GM21529 (cell line): ENCODE measurements around the gene AGBL1.

ENCODE experiments used
- ATAC-seq: cut with Tn5 transposase; IDR thresholded peaks from one replicate; pipeline ENCODE4 v1.9.1; 2021; ENCODE audit not compliant: unreplicated experiment

AGBL1 gene

GRCh38 chr15:86162641-86163040 is 83.0 kb downstream of the AGBL1 start:
- no peak for ATAC-seq

DNA sequence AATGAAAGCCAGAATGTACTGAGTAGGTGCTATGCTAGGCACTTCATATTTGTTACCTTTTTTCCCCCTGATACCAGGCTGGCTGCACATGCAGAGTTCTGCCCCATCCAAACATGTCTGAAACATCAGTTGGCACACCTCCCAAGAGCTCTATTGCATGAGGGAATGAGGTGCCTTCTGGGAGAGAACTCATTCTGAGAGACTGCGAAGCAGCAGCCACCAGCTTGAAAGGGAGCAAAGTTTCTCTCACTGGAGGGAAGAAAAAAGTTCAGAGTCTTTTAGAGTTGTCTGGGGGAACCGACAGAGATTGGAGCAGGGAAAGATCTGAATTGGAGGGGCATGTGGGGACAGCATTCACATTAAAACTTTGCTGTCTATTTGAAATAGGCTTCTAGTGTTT is 84.1 kb downstream of the AGBL1 start:
- no peak for ATAC-seq

GRCh38 chr15:86164232-86164898 is 84.7 kb downstream of the AGBL1 start:
- ATAC-seq, result no peak

DNA sequence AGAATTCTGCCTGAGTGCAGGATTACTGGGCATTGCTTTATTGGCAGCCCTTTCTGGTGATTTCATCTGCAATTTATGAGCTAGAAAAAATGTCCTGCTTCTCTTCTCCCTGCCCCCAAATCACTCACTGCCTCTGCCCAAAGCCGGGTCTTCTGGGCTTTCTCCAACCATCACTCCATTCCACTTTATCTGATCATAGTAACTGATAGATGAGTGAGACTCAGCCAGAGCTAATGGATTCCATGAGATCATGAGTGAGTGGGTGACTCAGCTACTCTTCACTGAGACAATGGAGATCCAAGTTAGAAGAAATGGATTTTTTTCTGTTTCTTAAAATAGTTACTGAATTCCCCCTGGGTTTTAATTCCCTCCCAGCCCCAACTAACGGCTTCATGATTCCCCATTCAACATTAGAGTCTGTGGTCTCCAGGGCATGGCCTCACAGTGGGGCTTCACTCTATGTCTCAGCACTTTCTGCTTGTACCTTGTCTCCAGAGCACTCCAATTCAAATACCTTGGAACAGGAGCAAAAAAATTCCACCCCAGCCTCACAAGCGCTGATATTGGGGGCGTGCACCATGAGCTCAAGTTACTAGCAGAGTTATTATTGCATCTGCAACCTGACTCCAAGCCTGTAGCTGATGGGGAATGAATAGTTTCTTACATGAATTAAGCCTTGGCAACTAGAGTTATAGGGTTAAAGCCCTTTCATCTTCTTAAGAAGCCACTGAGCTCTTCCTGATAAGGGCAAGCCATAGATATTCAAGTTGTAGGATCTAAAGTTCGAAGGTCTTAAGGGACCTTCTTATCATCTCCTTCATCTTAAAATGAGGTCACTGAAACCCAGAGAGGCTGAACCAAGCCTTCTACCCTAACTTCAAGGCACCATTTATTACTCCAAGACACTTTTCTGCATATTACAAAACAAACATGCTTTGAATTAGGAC is 85.9 kb downstream of the AGBL1 start:
- no peak for ATAC-seq

DNA sequence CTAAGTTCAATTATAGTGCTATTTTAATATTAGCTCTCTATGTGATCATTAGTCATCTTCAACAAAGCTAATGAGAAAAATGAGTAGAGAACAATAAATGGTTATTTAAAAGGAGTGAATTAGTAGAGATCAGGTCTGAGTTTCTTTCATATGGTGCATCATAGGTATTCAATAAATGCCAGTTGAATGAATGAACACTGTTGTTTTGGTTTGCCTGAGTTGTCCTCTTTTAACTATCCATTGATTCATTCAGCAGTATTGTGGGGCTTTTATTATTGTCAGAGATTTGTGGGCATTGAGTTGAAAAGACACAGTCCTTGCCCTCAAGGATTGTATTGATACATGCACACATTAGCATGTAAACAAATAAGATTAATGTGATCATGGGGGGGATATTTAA is 88.2 kb downstream of the AGBL1 start:
- no peak for ATAC-seq

DNA sequence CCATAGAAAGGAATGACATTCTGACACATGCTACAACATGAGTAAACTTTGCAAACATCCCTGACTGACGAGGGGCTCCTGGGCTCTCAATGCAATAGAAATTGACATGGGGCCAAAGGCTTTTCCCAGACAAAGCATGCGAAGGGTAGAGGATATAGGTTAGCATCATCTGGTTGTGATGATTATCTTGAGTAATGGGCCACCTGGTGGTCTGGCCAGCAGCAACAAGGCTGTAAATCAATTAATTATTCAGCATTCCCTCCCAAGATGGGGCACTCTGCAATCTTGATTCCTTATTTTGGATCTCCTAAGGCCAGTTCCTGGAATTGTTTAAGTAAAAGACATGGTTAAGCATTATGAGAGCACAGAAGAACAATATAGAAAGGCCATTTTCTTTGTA is 99.2 kb downstream of the AGBL1 start:
- no peak for ATAC-seq

GRCh38 chr15:86183596-86184491 is 104.2 kb downstream of the AGBL1 start:
- no peak for ATAC-seq

DNA sequence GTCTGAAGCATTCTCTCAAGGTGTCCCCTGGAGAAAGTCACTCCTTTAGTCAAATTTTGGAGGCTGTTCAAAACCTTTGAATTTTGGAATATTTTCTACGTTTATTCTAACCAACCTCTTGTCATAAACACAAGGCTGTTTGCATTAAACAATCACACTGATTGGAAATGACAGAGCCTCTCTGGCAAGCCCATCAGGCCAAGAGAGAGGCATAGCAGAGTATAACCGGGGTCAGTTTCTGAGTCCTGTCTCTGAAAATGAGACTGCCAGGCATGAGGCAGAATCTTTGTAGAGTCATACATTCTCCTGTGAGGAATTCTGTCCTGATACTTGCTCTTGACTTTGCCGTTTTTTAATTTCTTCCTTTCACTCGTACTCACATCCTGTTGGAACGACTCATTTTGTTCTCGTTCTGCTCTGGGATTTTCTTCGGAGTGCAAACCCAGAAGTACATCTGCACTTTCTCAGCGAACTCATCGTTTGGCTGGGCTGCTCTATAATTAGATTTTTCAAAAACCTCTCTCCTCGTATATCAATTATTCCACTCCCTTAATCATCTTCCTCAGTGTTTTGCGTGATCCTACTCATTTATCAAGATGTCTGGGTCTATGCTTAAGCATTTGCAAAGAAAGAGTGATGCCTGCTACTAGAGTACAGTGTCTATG is 114.2 kb downstream of the AGBL1 start:
- no peak for ATAC-seq

- ATAC-seq, result no peak
Measured at GRCh38 chr15:86197770-86198169, 118.1 kb downstream of the AGBL1 start.

DNA sequence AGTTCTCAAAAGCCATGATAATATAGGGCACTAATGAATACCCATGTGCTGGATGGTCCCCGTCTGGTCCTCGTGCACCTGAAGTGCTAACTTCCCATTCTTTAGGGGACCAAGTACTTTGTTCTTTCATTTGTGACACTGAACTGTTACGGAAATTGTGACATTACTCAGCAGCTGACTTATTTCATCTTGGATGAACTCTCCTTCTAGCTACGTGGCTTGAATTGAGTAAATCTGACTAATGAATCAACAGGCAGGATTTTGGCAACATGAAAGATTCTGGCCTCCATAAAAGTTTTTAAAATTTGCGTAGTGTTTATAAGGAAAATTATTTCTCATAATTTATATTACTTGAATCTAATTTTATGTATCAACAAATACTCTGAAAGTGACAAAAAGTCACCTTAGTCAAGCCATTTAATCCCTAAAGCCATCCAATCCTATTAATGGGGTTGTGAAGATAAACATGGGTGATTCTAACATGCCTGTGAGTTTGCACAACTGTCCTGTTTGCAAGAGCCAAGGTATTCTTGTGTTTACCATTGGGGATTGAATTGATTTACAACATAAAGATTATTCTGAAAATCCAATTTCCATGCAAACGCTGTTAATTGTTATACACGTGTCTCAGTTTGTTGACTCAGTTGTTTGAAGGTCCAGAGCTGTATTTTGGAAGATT is 119.9 kb downstream of the AGBL1 start:
- no peak for ATAC-seq

DNA sequence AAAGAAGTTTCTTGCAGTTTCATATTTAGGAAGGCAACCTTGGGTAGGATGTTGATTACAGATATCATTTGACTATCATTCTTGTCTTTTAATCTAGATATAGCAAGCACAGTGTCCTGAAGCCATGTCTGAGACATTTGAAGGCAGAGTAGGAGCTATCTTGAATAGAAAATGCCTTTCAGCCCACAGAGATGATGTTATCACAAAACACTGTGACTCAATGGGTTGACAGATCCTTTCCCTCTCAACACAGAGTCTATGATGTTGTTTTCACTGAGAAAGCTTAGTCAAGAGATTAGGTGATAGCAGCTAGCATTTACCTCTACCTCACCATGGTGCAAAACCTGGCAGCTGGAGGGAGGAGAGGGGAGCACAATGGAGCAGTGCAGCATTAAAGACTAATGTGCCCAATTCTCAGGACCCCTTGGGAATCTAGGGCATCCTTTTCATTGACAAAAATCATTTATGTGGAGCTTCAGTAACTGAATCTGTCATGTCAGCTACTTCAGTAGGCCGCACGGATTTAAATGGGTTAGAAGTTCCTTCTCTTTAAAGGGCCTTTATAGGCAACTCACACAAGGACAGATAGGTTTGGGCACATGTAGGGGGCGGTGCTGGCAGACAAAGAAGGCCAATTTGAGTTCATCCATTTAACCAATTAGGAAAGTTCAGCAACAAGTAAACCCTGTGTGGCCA is 121.8 kb downstream of the AGBL1 start:
- ATAC-seq, result no peak

DNA sequence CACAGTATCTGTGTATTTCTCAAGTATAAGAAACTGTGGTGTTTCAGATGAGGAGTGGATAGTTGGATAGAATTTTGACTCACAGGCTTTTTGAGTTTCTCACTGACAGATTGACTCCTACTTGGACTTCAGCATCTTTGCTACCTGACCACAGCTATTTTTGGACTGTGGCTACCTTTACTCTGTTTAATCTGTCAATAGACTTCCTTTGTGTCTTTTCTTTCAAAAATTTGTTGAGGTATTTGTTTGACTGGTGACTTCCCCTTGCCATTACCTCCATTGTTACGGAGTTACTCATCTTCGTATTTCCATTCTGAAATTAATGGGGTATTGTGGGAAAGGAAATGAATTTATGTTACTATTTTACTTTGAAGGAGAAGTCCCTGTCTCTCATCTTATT is 123.8 kb downstream of the AGBL1 start:
- ATAC-seq, result no peak

DNA sequence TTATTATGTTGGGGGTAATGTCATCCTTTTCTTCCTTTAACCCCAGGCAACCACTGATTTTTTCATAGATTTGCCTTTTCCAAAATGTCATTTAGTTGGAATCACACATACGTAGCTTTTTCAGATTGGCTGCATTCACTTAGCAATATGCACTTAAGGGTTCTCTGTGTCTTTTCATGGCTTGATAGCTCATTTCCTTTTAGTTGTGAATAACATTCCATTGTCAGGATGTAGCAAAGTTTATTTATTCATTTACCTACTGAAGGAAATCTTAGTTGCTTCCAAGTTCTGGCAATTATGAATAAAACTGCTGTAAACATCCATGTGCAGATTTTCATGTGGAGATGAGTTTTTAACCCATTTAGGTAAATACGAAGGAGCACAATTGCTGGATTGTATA is 125.4 kb downstream of the AGBL1 start:
- ATAC-seq, result no peak

DNA sequence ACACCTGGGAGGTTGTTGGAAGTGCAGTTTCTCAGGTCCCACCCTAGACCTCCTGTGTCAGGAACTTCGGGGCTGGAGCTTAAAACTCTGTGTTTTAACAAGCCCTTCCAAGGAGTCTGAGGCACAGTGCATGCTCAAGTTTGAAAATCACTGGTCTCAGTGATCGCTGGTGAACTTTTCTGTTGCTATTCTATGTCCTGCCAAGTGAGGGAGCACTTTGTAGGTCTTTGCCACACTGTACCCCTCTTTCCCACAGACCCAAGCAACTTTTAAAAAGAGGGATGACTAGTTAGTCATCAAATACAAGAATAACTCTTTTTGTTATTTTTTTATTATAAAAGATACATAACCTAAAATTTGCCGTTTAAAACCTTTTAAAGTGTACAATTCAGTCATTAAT is 133.7 kb downstream of the AGBL1 start:
- no peak for ATAC-seq

- ATAC-seq, result no peak
Measured at GRCh38 chr15:86213888-86214287, 134.2 kb downstream of the AGBL1 start.

DNA sequence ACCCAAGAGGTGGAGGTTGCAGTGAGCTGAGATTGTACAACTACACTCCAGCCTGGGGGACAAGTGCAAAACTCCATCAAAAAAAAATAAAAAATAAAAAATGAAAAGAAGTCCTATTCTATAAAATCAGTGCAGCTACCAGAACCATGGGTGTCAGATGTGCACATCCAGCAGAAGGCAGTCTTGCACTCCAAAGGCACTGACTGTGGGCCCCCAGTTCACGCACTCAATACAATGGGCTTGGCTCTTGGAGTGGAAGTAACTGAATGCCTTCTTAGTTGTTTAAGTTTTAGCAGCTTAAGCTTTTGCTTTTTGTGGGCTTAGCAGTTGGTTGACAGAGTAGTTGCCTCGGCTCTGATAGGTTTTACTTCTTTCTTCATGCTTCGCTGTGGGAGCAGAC is 141.4 kb downstream of the AGBL1 start:
- ATAC-seq, result no peak

DNA sequence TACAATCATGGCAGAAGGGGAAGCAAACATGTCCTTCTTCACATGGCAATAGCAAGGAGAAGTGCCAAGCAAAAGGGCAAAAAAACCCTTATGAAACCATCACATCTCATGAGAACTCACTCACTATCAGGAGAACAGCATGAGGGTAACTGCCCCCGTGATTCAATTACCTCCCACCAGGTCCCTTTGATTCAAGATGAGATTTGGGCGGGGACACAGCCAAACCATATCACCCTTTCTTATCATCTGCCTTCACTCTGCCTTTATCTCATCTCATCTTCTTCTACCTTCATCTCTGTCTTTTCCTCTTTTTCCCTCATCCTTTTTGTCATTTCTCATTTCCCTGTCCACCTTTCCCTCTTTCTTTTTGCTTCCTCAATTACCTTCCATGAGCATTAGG is 149.6 kb downstream of the AGBL1 start:
- no peak for ATAC-seq

GRCh38 chr15:86229936-86230335 is 150.3 kb downstream of the AGBL1 start:
- no peak for ATAC-seq

GRCh38 chr15:86231864-86232721 is 152.4 kb downstream of the AGBL1 start:
- peak; percentile 67 for ATAC-seq
